ENCODE measurements around the gene RAB33B.

The RAB33B gene

GRCh38 chr4:139493176-139493575 is 39.3 kb downstream of the RAB33B start:
- no peak overlapping the region for H3K4me3 ChIP-seq (replicated peaks; ENCODE audit: low read depth, low read length)
- DNase-seq (ENCODE audit: extremely low read depth, insufficient read length) = no peak
- no peaks in the 10 kb centered on the region for H3K36me3 ChIP-seq (ENCODE audit: control insufficient read depth, insufficient read depth, low read length)
- TF ChIP-seq CTCF (IDR thresholded peaks at IDR 0.05; ENCODE audit: insufficient read depth, low read length, poor library complexity, severe bottlenecking) = no peak
- H3K27me3 ChIP-seq (replicated peaks; ENCODE audit: control insufficient read depth, insufficient read depth, low read length) = no peaks in the 10 kb centered on the region

GRCh38 chr4:139499186-139499585 is 45.3 kb downstream of the RAB33B start:
- no peak for TF ChIP-seq CTCF (IDR thresholded peaks at IDR 0.05; ENCODE audit: insufficient read depth, low read length, poor library complexity, severe bottlenecking)
- DNase-seq (ENCODE audit: extremely low read depth, insufficient read length) = no peak
- Histone ChIP-seq H3K36me3 (ENCODE audit: control insufficient read depth, insufficient read depth, low read length) (no peaks in the 10 kb centered on the region), H3K4me3 (replicated peaks; ENCODE audit: low read depth, low read length) (no peak overlapping the region), H3K27me3 (replicated peaks; ENCODE audit: control insufficient read depth, insufficient read depth, low read length) (no peaks in the 10 kb centered on the region)

GRCh38 chr4:139501117-139501516 is 47.2 kb downstream of the RAB33B start:
- DNase-seq (ENCODE audit: extremely low read depth, insufficient read length) = no peak
- Histone ChIP-seq H3K27me3 (replicated peaks; ENCODE audit: control insufficient read depth, insufficient read depth, low read length) (no peaks in the 10 kb centered on the region), H3K4me3 (replicated peaks; ENCODE audit: low read depth, low read length) (no peak overlapping the region), H3K36me3 (ENCODE audit: control insufficient read depth, insufficient read depth, low read length) (no peaks in the 10 kb centered on the region)
- no peak for TF ChIP-seq CTCF (IDR thresholded peaks at IDR 0.05; ENCODE audit: insufficient read depth, low read length, poor library complexity, severe bottlenecking)

- DNase-seq (ENCODE audit: extremely low read depth, insufficient read length) = no peak
- Histone ChIP-seq H3K36me3 (ENCODE audit: control insufficient read depth, insufficient read depth, low read length) (no peaks in the 10 kb centered on the region), H3K4me3 (replicated peaks; ENCODE audit: low read depth, low read length) (no peak overlapping the region), H3K27me3 (replicated peaks; ENCODE audit: control insufficient read depth, insufficient read depth, low read length) (no peaks in the 10 kb centered on the region)
- TF ChIP-seq CTCF (IDR thresholded peaks at IDR 0.05; ENCODE audit: insufficient read depth, low read length, poor library complexity, severe bottlenecking) = no peak
These were observed 47.6 kb downstream of the RAB33B start for GRCh38 chr4:139501527-139501926.

GRCh38 chr4:139501927-139502899 is 48.3 kb downstream of the RAB33B start:
- DNase-seq (ENCODE audit: extremely low read depth, insufficient read length) = no peak
- Histone ChIP-seq H3K27me3 (replicated peaks; ENCODE audit: control insufficient read depth, insufficient read depth, low read length) (no peaks in the 10 kb centered on the region), H3K4me3 (replicated peaks; ENCODE audit: low read depth, low read length) (no peak overlapping the region), H3K36me3 (ENCODE audit: control insufficient read depth, insufficient read depth, low read length) (no peaks in the 10 kb centered on the region)
- TF ChIP-seq CTCF (IDR thresholded peaks at IDR 0.05; ENCODE audit: insufficient read depth, low read length, poor library complexity, severe bottlenecking) = no peak
